ENCODE measurements around the gene FUT8. TPM values are rescaled to one million over a fixed set of nuclear protein-coding genes. Genes with fewer than 3 reads are reported as not detected.

Gene FUT8
- total RNA-seq, 1 experiment from 2014 or later: 42.3 TPM

DNA sequence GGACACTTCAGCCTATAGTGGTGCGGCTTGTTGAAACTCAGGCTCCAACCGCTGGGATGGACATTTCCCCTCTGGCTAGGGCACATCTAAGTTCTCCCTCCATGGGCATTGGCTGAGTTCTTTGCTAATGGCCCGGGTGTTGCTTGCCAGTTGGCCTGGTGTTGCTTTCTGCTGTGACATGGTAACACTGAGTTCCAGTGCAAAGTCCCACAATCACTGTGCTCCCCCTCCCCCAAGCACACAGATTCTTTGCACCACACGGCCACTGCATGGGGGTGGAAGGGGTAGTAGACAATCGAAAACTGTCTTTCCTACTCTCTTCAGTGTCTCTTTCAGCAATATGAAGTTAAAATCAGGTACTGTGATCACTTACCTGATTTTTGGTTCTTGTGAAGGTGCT is 308.2 kb downstream of the FUT8 start:
- POLR2A ChIA-PET: no interaction called here

DNA sequence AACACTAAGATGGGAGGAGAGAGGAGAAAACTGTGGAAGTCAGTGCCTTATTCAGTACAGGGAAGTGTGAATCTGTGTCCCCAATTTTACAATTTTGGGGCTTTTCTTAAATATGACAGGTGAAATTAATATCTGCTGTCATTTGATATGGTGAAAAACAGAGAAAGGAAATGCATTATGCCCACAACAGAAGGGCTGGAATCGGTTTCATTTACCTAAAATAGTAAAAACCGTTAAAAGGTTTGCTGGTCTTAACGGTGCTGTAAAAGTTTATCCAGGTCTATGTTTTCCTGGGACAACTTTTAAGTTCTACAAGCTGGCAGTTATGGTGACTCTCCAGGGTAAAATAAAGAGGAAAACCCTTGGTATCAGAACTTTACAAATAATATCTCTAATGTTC is 310.8 kb downstream of the FUT8 start:
- CTCF ChIA-PET: no interaction called here
- intact Hi-C loops (cut with micrococcal nuclease): no loop called here

More for the DNA sequence above, 308.2 kb downstream of the FUT8 start:
- no peak for ATAC-seq
- RAD21 ChIA-PET (ENCODE audit: low non-redundant PET in 1 of 2, low total read pairs in 2 of 2, uncharacterized antibody in 2 of 2, unreplicated experiment in 2 of 2): no interaction called here
- no peak for DNase-seq (ENCODE audit: low read depth, low spot score)
- Histone ChIP-seq H3K36me3 (ENCODE audit: control insufficient read depth in 1 of 2, insufficient read depth in 2 of 2, low read length in 2 of 2) (no peaks in the 10 kb centered on the region), H3K4me2 (ENCODE audit: low read length) (no peak overlapping the region), H4K20me1 (ENCODE audit: insufficient read depth) (no peaks in the 10 kb centered on the region), H3K79me2 (ENCODE audit: insufficient read depth, low read length) (no peaks in the 10 kb centered on the region), H3K9me3 (ENCODE audit: control insufficient read depth in 1 of 2, insufficient read depth in 1 of 2, low read depth in 1 of 2, low read length in 2 of 2) (peaks cover 0 to 6% of the 10 kb centered on the region in 2 experiments; a peak in 2 of 4 replicates), H3K9me2 (ENCODE audit: insufficient read depth) (no peaks in the 10 kb centered on the region), H2AFZ (ENCODE audit: low read depth, low read length, poor library complexity, severe bottlenecking) (no peak overlapping the region), H3K27me3 (ENCODE audit: insufficient read depth, low read length) (no peaks in the 10 kb centered on the region), H3K4me1 (ENCODE audit: control insufficient read depth in 1 of 2, insufficient read depth in 2 of 2, low read length in 2 of 2) (no peaks in the 10 kb centered on the region), H3K9ac (ENCODE audit: low read length) (no peak overlapping the region), H3K27ac (ENCODE audit: low read depth, low read length) (no peak overlapping the region), H3K4me3 (replicated peaks in 1 of 2; ENCODE audit: low read depth in 1 of 2, low read length in 2 of 2) (no peak overlapping the region)
- intact Hi-C loops (cut with micrococcal nuclease): no loop called here
- CTCF ChIA-PET: no interaction called here
- TF ChIP-seq TCF7L2 (IDR thresholded peaks at IDR 0.05; ENCODE audit: borderline replicate concordance, extremely low read depth, insufficient read depth, insufficient read length) (no peak), ZFX (IDR thresholded peaks at IDR 0.05) (no peak)
- TF ChIP-seq, protein P1, sequence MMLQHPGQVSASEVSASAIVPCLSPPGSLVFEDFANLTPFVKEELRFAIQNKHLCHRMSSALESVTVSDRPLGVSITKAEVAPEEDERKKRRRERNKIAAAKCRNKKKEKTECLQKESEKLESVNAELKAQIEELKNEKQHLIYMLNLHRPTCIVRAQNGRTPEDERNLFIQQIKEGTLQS (IDR thresholded peaks at IDR 0.05): no peak
- no TSS peak for BruUV-seq (replicated peaks)

More for the DNA sequence above, 310.8 kb downstream of the FUT8 start:
- H3K9ac ChIP-seq (ENCODE audit: low read length): no peak overlapping the region
- H2AFZ ChIP-seq (ENCODE audit: low read depth, low read length, poor library complexity, severe bottlenecking): no peak overlapping the region
- H3K27ac ChIP-seq (ENCODE audit: low read depth, low read length): no peak overlapping the region
- H3K79me2 ChIP-seq (ENCODE audit: insufficient read depth, low read length): no peaks in the 10 kb centered on the region
- no peak overlapping the region for H3K4me3 ChIP-seq (replicated peaks in 1 of 2; ENCODE audit: low read depth in 1 of 2, low read length in 2 of 2)
- H3K36me3 ChIP-seq (ENCODE audit: control insufficient read depth in 1 of 2, insufficient read depth in 2 of 2, low read length in 2 of 2): no peaks in the 10 kb centered on the region
- ChIA-PET RAD21 (ENCODE audit: low non-redundant PET in 1 of 2, low total read pairs in 2 of 2, uncharacterized antibody in 2 of 2, unreplicated experiment in 2 of 2) (no interaction called here), POLR2A (no interaction called here)
- no peak overlapping the region for H3K4me2 ChIP-seq (ENCODE audit: low read length)
- no TSS peak for BruUV-seq (replicated peaks)
- no peaks in the 10 kb centered on the region for H3K4me1 ChIP-seq (ENCODE audit: control insufficient read depth in 1 of 2, insufficient read depth in 2 of 2, low read length in 2 of 2)
- H3K27me3 ChIP-seq (ENCODE audit: insufficient read depth, low read length): no peaks in the 10 kb centered on the region
- no peak for DNase-seq (ENCODE audit: low read depth, low spot score)
- no peak for ATAC-seq
- H4K20me1 ChIP-seq (ENCODE audit: insufficient read depth): no peaks in the 10 kb centered on the region
- no peak for TF ChIP-seq POLR2AphosphoS5 (IDR thresholded peaks at IDR 0.05; ENCODE audit: low read depth, low read length)
- TF ChIP-seq EZH2phosphoT487 (IDR thresholded peaks at IDR 0.05; ENCODE audit: borderline replicate concordance): no peak
- TF ChIP-seq EGR1 (IDR thresholded peaks at IDR 0.05; ENCODE audit: low read depth): no peak
- no peak for TF ChIP-seq TCF7L2 (IDR thresholded peaks at IDR 0.05; ENCODE audit: borderline replicate concordance, extremely low read depth, insufficient read depth, insufficient read length)
- TF ChIP-seq, protein P1 (IDR thresholded peaks at IDR 0.05): no peak
- TF ChIP-seq, protein P2, sequence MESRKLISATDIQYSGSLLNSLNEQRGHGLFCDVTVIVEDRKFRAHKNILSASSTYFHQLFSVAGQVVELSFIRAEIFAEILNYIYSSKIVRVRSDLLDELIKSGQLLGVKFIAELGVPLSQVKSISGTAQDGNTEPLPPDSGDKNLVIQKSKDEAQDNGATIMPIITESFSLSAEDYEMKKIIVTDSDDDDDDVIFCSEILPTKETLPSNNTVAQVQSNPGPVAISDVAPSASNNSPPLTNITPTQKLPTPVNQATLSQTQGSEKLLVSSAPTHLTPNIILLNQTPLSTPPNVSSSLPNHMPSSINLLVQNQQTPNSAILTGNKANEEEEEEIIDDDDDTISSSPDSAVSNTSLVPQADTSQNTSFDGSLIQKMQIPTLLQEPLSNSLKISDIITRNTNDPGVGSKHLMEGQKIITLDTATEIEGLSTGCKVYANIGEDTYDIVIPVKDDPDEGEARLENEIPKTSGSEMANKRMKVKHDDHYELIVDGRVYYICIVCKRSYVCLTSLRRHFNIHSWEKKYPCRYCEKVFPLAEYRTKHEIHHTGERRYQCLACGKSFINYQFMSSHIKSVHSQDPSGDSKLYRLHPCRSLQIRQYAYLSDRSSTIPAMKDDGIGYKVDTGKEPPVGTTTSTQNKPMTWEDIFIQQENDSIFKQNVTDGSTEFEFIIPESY (IDR thresholded peaks at IDR 0.05; ENCODE audit: extremely low read depth, insufficient replicate concordance, low read length): no peak
- no peak for TF ChIP-seq EZH2 (IDR thresholded peaks at IDR 0.05)
- TF ChIP-seq ELF1 (IDR thresholded peaks at IDR 0.05; ENCODE audit: borderline replicate concordance, low read depth): no peak
- no peak for TF ChIP-seq SIN3A (IDR thresholded peaks at IDR 0.05; ENCODE audit: low read depth)
- TF ChIP-seq ZNF274 (IDR thresholded peaks at IDR 0.05; ENCODE audit: low read depth, low read length): no peak
- no peak for TF ChIP-seq SRF (IDR thresholded peaks at IDR 0.05; ENCODE audit: low read depth)
- TF ChIP-seq POLR2A (IDR thresholded peaks at IDR 0.05; ENCODE audit: borderline replicate concordance, extremely low read depth, insufficient read depth, insufficient read length): no peak
- peaks cover 0 to 6% of the 10 kb centered on the region in 2 experiments; a peak in 2 of 4 replicates for H3K9me3 ChIP-seq (ENCODE audit: control insufficient read depth in 1 of 2, insufficient read depth in 1 of 2, low read depth in 1 of 2, low read length in 2 of 2)
- H3K9me2 ChIP-seq (ENCODE audit: insufficient read depth): no peaks in the 10 kb centered on the region

Measured in HCT116 (cell line).